HG02884 (cell line): ENCODE results near the gene MT4.
A peak's percentile ranks its signal among the peaks of the same experiment; 100 is the strongest.

Experiments used
- ATAC-seq: cut with Tn5 transposase; IDR thresholded peaks from one replicate; pipeline ENCODE4 v1.9.1; 2021; ENCODE audit warnings: mild to moderate bottlenecking, moderate library complexity; ENCODE audit not compliant: unreplicated experiment

The MT4 gene

GRCh38 chr16:56601325-56601724 is 36.5 kb downstream of the MT4 start:
- no peak for ATAC-seq

GRCh38 chr16:56603589-56603988 is 38.7 kb downstream of the MT4 start:
- no peak for ATAC-seq

GRCh38 chr16:56604966-56605365 is 40.1 kb downstream of the MT4 start:
- no peak for ATAC-seq

GRCh38 chr16:56605475-56605874 is 40.6 kb downstream of the MT4 start:
- ATAC-seq = no peak

GRCh38 chr16:56606071-56606475 is 41.2 kb downstream of the MT4 start:
- no peak for ATAC-seq

- ATAC-seq = no peak
Measured at GRCh38 chr16:56606476-56607108, 41.7 kb downstream of the MT4 start.

- ATAC-seq = no peak
Measured at GRCh38 chr16:56607109-56607618, 42.3 kb downstream of the MT4 start.

GRCh38 chr16:56607675-56608042 is 42.8 kb downstream of the MT4 start:
- no peak for ATAC-seq

GRCh38 chr16:56608043-56608875 is 43.4 kb downstream of the MT4 start, which contains the start of gene MT2A:
Gene MT2A (plus strand): TSS chr16:56608584. CDS start chr16:56608656, 72 bp downstream.
- peak; percentile 87 for ATAC-seq

GRCh38 chr16:56608876-56609462 is 44.1 kb downstream of the MT4 start:
- no peak for ATAC-seq

- peak; percentile 39 for ATAC-seq
Measured at GRCh38 chr16:56609463-56609921, 44.6 kb downstream of the MT4 start.

GRCh38 chr16:56610017-56610608 is 45.2 kb downstream of the MT4 start:
- no peak for ATAC-seq

GRCh38 chr16:56610609-56611111 is 45.8 kb downstream of the MT4 start:
- ATAC-seq = no peak

- no peak for ATAC-seq
Measured at GRCh38 chr16:56611281-56611833, 46.5 kb downstream of the MT4 start.

- no peak for ATAC-seq
Measured at GRCh38 chr16:56613706-56614105, 48.8 kb downstream of the MT4 start.

GRCh38 chr16:56614549-56614991 is 49.7 kb downstream of the MT4 start:
- ATAC-seq = no peak

GRCh38 chr16:56615353-56615752 is 50.5 kb downstream of the MT4 start:
- no peak for ATAC-seq

GRCh38 chr16:56616608-56617211 is 51.8 kb downstream of the MT4 start:
- no peak for ATAC-seq

- ATAC-seq = no peak
Measured at GRCh38 chr16:56617212-56618085, 52.6 kb downstream of the MT4 start.
